Suprapubic skin (tissue), 4 donors: ENCODE data around the gene ANKRD40CL.

Source experiments
- EP300 ChIP-seq: sonication (generic); formaldehyde crosslinking; IDR thresholded peaks from one replicate; pipeline ENCODE4 v1.6.1; 2017; ENCODE audit warnings: antibody characterized with exemption
- POLR2A ChIP-seq, 2 donors: fragments of 450-650 bp; IDR thresholded peaks; one replicate each; pipeline ENCODE4 v1.6.1; 2017; ENCODE audit warnings: antibody characterized with exemption in 2 of 2, mild to moderate bottlenecking in 2 of 2, moderate library complexity in 2 of 2
- POLR2AphosphoS5 ChIP-seq, 3 donors: sonication (generic); formaldehyde crosslinking; IDR thresholded peaks; one replicate each; pipeline ENCODE4 v1.6.1; 2017; ENCODE audit warnings: antibody characterized with exemption in 3 of 3
- TF ChIP-seq, protein P1 (sequence below), 2 donors: fragments of 200-600 bp in 1 of 2; fragments of 450-650 bp in 1 of 2; sonication (generic) in 1 of 2; IDR thresholded peaks; one replicate each; pipeline ENCODE4 v1.5.1; 2016 to 2019; ENCODE audit warnings: antibody characterized with exemption in 2 of 2, mild to moderate bottlenecking in 1 of 2, moderate library complexity in 1 of 2

GRCh38 chr17:50715471-50715870 is 51.8 kb downstream of the ANKRD40CL start:
- TF ChIP-seq, protein P1, sequence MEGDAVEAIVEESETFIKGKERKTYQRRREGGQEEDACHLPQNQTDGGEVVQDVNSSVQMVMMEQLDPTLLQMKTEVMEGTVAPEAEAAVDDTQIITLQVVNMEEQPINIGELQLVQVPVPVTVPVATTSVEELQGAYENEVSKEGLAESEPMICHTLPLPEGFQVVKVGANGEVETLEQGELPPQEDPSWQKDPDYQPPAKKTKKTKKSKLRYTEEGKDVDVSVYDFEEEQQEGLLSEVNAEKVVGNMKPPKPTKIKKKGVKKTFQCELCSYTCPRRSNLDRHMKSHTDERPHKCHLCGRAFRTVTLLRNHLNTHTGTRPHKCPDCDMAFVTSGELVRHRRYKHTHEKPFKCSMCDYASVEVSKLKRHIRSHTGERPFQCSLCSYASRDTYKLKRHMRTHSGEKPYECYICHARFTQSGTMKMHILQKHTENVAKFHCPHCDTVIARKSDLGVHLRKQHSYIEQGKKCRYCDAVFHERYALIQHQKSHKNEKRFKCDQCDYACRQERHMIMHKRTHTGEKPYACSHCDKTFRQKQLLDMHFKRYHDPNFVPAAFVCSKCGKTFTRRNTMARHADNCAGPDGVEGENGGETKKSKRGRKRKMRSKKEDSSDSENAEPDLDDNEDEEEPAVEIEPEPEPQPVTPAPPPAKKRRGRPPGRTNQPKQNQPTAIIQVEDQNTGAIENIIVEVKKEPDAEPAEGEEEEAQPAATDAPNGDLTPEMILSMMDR (IDR thresholded peaks at IDR 0.05) = no peak
- TF ChIP-seq POLR2AphosphoS5 (IDR thresholded peaks at IDR 0.05) (no peak), EP300 (no peak), POLR2A (IDR thresholded peaks at IDR 0.05) (no peak)
